Effector memory CD4-positive, alpha-beta T cell (primary cell): ENCODE data around the gene LGALS7.

Experiments used
- DNase-seq, 3 donors: peaks; one replicate each; pipeline ENCODE4 v3.0.0-alpha.2; 2020
- H3K27ac ChIP-seq: 2 replicates; pipeline ENCODE4 v1.7.0; 2013; ENCODE audit warnings: mild to moderate bottlenecking, low read length, moderate library complexity; ENCODE audit not compliant: insufficient read depth, poor library complexity, severe bottlenecking
- H3K27me3 ChIP-seq: replicated peaks from 2 replicates; pipeline ENCODE4 v1.7.0; 2013; ENCODE audit warnings: mild to moderate bottlenecking, low read length; ENCODE audit not compliant: insufficient read depth, control insufficient read depth, poor library complexity, severe bottlenecking
- H3K36me3 ChIP-seq: 2 replicates; pipeline ENCODE4 v1.7.0; 2013; ENCODE audit warnings: mild to moderate bottlenecking, low read length, moderate library complexity; ENCODE audit not compliant: control insufficient read depth, insufficient read depth
- H3K4me1 ChIP-seq: 2 replicates; pipeline ENCODE4 v1.7.0; 2013; ENCODE audit warnings: low read length, mild to moderate bottlenecking; ENCODE audit not compliant: control insufficient read depth, insufficient read depth, poor library complexity, severe bottlenecking
- H3K4me3 ChIP-seq: 2 replicates; pipeline ENCODE4 v1.7.0; 2013; ENCODE audit warnings: low read length, low read depth, mild to moderate bottlenecking; ENCODE audit not compliant: insufficient read depth, poor library complexity, severe bottlenecking
- H3K9me3 ChIP-seq: 2 replicates; pipeline ENCODE4 v1.7.0; 2013; ENCODE audit warnings: mild to moderate bottlenecking, low read length, moderate library complexity; ENCODE audit not compliant: control insufficient read depth

LGALS7 gene

DNA sequence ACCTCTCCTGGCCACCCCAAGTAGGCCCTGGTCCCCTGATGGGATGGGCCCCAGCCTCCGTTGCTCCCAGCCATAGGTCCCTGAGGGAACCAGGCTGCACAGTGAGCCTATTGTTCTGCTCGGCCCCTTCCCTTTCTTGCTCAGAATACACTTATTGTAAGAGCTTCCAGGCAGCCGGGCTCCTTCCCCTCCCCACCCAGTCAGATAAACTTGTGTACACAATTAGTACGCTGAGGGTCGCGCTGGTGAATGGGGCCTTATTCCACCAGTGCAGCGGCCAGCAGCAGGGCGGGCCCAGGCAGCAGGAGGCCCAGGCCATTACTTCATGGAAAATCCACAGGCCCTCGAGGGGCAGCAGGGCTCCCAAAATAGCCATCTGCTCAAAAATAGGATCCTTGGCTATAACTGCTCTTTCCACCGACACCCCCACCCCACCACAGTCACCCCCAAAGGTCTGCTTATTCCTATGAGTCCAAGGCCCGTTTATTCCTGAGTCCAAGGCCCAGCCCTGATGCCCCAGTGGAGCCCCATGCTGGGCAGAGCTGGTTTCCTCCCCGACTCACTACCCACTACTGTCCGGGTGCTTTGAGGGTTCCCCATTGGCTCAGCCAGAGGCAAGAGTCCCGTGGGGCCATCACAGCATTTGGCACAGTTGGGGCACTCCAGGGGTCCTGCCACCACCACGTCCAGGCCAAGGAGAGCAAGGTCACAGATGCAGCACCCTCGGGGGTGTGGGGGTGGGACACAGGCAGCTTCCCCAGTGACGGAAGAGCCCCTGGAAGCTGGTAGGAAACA lies 51.1 kb downstream of the LGALS7 start:
- no peak for DNase-seq
- H3K9me3 ChIP-seq = no peaks in the 10 kb centered on the region
- peaks cover 83% of the 10 kb centered on the region for H3K36me3 ChIP-seq
- H3K4me3 ChIP-seq = no peak overlapping the region
- no peaks in the 10 kb centered on the region for H3K4me1 ChIP-seq
- no peak overlapping the region for H3K27ac ChIP-seq
- no peaks in the 10 kb centered on the region for H3K27me3 ChIP-seq

- Histone ChIP-seq H3K4me3 (no peak overlapping the region), H3K27me3 (no peaks in the 10 kb centered on the region), H3K36me3 (peaks cover 89% of the 10 kb centered on the region), H3K9me3 (no peaks in the 10 kb centered on the region), H3K4me1 (no peaks in the 10 kb centered on the region), H3K27ac (no peak overlapping the region)
- no peak for DNase-seq
Observed at GRCh38 chr19:38721496-38721895, 51.8 kb downstream of the LGALS7 start.
